NCI-H2227 (cell line): ENCODE results near the gene PSG1.
"Not testable (repeated sequence)": the region's sequence is repeated elsewhere in the genome, so short reads cannot be mapped to it uniquely, and the experiment has no call there.

ENCODE experiments used
- DNase-seq: peaks from one replicate; lab custom pipeline; 2025; ENCODE audit not compliant: unreplicated experiment; lab: John Stamatoyannopoulos, UW

The PSG1 gene

GRCh38 chr19:42879613-42880012 lies at the start of gene PSG1:
Gene PSG1, minus strand, starts transcription at chr19:42879713. Its CDS starts 132 bp downstream, at chr19:42879581.
- no peak for DNase-seq

- no peak for DNase-seq
These were observed 49.4 kb upstream of the PSG1 start for GRCh38 chr19:42928896-42929295.

GRCh38 chr19:42926781-42927180 lies 47.3 kb upstream of the PSG1 start:
- no peak for DNase-seq

- peak; percentile 67 for DNase-seq
These were observed 43.6 kb upstream of the PSG1 start for GRCh38 chr19:42923106-42923505.

GRCh38 chr19:42920971-42921370 lies 41.5 kb upstream of the PSG1 start:
- DNase-seq, result not testable (repeated sequence)

GRCh38 chr19:42919757-42920079 lies 40.2 kb upstream of the PSG1 start:
- DNase-seq, result no peak

GRCh38 chr19:42919070-42919756 lies 39.7 kb upstream of the PSG1 start:
- DNase-seq, result not testable (repeated sequence)

GRCh38 chr19:42918377-42919069 lies 39.0 kb upstream of the PSG1 start:
- DNase-seq, result not testable (repeated sequence)

GRCh38 chr19:42917634-42918033 lies 38.1 kb upstream of the PSG1 start, which contains the start of gene PSG6:
Gene PSG6, minus strand, starts transcription at chr19:42917894. Its CDS starts 102 bp downstream, at chr19:42917792.
- not testable (repeated sequence) for DNase-seq

- not testable (repeated sequence) for DNase-seq
These were observed 37.4 kb upstream of the PSG1 start for GRCh38 chr19:42916931-42917330.

GRCh38 chr19:42913516-42913915 lies 34.0 kb upstream of the PSG1 start:
- DNase-seq, result not testable (repeated sequence)

GRCh38 chr19:42912941-42913340 lies 33.4 kb upstream of the PSG1 start:
- not testable (repeated sequence) for DNase-seq

- DNase-seq, result not testable (repeated sequence)
These were observed 32.2 kb upstream of the PSG1 start for GRCh38 chr19:42911731-42912130.

GRCh38 chr19:42906162-42906561 lies 26.6 kb upstream of the PSG1 start:
- DNase-seq, result not testable (repeated sequence)

GRCh38 chr19:42900561-42900960 lies 21.0 kb upstream of the PSG1 start:
- not testable (repeated sequence) for DNase-seq

GRCh38 chr19:42899674-42900073 lies 20.2 kb upstream of the PSG1 start:
- not testable (repeated sequence) for DNase-seq

- not testable (repeated sequence) for DNase-seq
These were observed 19.6 kb upstream of the PSG1 start for GRCh38 chr19:42899110-42899509.

- not testable (repeated sequence) for DNase-seq
These were observed 19.1 kb upstream of the PSG1 start for GRCh38 chr19:42898656-42899055.

- not testable (repeated sequence) for DNase-seq
These were observed 18.2 kb upstream of the PSG1 start for GRCh38 chr19:42897729-42898128.

- DNase-seq, result not testable (repeated sequence)
These were observed 10.9 kb upstream of the PSG1 start for GRCh38 chr19:42890446-42890845.

- DNase-seq, result not testable (repeated sequence)
These were observed 8.4 kb upstream of the PSG1 start for GRCh38 chr19:42887876-42888445.

- not testable (repeated sequence) for DNase-seq
These were observed 3.2 kb upstream of the PSG1 start for GRCh38 chr19:42882730-42883129.
